ENCODE results near the gene PKMYT1. TPM values are rescaled to one million over a fixed set of nuclear protein-coding genes. Genes with fewer than 3 reads are reported as not detected.

Gene PKMYT1
- total RNA-seq, 1 donor from 2014 or later: 4.3 TPM

DNA sequence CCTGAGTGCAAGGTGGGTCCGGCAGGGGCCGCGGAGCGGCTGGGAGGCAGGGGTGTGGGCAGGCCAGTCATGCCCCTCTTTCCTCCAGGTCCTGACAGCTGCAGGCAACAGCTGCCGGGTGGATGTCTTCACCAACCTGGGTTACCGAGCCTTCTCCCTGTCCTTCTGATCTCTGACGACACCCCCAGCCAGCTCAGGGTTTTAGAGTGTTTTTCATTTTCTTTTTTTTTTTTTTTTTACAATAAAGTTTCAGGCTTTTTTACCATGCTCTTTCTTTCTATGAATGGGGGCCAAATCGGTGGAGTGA lies 47.2 kb upstream of the PKMYT1 start:
- Mint-ChIP-seq H3K9me3 (no peaks in the 10 kb centered on the region), H3K27me3 (peaks cover 19% of the 10 kb centered on the region), H3K4me3 (no peak overlapping the region), H3K36me3 (ENCODE audit: low read depth) (peaks cover 21% of the 10 kb centered on the region), H3K4me1 (peaks cover 32% of the 10 kb centered on the region), H3K27ac (no peak overlapping the region)
- ATAC-seq (ENCODE audit: low read depth): no peak
- intact Hi-C loops (cut with micrococcal nuclease): no loop called here
- DNase-seq: no peak
- CTCF ChIA-PET: interaction anchor here (0.8 to 9.0 kb wide), 10 partner anchors 8 to 161 kb away, joined by 3 to 87 read pairs (median 6); partner anchors contain the start of genes TNFRSF12A and ZNF213
- POLR2A ChIA-PET: interaction anchor here (0.7 to 1.5 kb wide), 8 partner anchors 8 to 1200 kb away, joined by 3 to 9 read pairs (median 4); partner anchors contain the start of genes FAHD1, KCTD5, TNFRSF12A and ZNF213
- TF ChIP-seq, protein P1, sequence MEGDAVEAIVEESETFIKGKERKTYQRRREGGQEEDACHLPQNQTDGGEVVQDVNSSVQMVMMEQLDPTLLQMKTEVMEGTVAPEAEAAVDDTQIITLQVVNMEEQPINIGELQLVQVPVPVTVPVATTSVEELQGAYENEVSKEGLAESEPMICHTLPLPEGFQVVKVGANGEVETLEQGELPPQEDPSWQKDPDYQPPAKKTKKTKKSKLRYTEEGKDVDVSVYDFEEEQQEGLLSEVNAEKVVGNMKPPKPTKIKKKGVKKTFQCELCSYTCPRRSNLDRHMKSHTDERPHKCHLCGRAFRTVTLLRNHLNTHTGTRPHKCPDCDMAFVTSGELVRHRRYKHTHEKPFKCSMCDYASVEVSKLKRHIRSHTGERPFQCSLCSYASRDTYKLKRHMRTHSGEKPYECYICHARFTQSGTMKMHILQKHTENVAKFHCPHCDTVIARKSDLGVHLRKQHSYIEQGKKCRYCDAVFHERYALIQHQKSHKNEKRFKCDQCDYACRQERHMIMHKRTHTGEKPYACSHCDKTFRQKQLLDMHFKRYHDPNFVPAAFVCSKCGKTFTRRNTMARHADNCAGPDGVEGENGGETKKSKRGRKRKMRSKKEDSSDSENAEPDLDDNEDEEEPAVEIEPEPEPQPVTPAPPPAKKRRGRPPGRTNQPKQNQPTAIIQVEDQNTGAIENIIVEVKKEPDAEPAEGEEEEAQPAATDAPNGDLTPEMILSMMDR (IDR thresholded peaks at IDR 0.05): no peak

DNA sequence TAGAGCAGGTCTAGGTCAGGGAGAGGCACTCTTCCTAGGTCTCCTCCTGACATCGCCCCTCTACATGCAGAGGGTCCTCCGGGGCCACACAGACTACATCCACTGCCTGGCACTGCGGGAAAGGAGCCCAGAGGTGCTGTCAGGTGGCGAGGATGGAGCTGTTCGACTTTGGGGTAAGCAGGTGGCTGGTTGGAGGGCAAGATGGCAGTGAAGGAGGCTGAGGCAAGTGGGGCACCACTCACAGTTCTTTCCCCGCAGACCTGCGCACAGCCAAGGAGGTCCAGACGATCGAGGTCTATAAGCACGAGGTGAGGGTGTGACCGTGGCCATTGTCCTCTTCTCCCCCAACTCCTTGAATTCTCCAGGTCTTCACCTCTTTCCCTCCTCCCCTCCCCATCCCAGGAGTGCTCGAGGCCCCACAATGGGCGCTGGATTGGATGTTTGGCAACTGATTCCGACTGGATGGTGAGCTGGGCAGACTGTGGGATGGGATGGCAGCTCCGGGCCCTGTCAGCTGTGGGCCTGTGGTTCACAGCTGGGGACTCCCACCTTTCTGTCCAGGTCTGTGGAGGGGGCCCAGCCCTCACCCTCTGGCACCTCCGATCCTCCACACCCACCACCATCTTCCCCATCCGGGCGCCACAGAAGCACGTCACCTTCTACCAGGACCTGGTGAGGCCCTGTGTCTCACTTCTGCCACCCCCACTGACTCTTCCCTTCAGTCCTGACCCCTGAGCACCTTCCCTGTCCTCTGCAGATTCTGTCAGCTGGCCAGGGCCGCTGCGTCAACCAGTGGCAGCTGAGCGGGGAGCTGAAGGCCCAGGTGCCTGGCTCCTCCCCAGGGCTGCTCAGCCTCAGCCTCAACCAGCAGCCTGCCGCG lies 46.6 kb upstream of the PKMYT1 start:
- no peak for ATAC-seq (ENCODE audit: low read depth)
- Mint-ChIP-seq H3K4me1 (peaks cover 38% of the 10 kb centered on the region), H3K36me3 (ENCODE audit: low read depth) (peaks cover 21% of the 10 kb centered on the region), H3K27ac (no peak overlapping the region), H3K9me3 (no peaks in the 10 kb centered on the region), H3K27me3 (peaks cover 17% of the 10 kb centered on the region), H3K4me3 (no peak overlapping the region)
- TF ChIP-seq, protein P1 (IDR thresholded peaks at IDR 0.05): no peak
- POLR2A ChIA-PET: interaction anchor here (0.7 to 1.5 kb wide), 5 partner anchors 23 to 1200 kb away, joined by 3 to 9 read pairs (median 3); partner anchors contain the start of genes FAHD1, KCTD5, ZNF213 and ZNF263
- no peak for DNase-seq
- CTCF ChIA-PET: interaction anchor here (0.7 to 9.0 kb wide), 5 partner anchors 20 to 104 kb away, joined by 3 to 87 read pairs (median 6); partner anchors contain the start of gene ZNF213
- intact Hi-C loops (cut with micrococcal nuclease): no loop called here

DNA sequence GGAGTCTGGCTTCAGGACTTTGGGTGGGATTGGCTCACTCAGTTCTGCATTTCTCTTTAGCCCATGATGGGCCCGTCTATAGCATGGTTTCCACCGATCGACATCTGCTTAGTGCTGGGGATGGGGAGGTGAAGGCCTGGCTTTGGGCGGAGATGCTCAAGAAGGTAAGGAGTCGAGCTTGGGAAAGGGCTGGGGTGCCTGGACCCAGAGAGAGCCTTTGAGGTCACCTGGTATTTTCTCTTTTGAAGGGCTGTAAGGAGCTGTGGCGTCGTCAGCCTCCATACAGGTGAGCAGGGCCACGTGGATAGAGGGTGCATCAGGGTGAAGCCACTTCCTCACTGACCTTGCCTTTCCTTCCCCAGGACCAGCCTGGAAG lies 45.7 kb upstream of the PKMYT1 start:
- CTCF ChIA-PET: interaction anchor here (1.4 kb wide), 1 partner anchor 23 kb away, joined by 6 read pairs; no protein-coding TSS in a partner anchor
- Mint-ChIP-seq H3K4me3 (no peak overlapping the region), H3K27me3 (peaks cover 15% of the 10 kb centered on the region), H3K9me3 (no peaks in the 10 kb centered on the region), H3K27ac (no peak overlapping the region), H3K4me1 (peaks cover 44% of the 10 kb centered on the region), H3K36me3 (ENCODE audit: low read depth) (peaks cover 21% of the 10 kb centered on the region)
- intact Hi-C loops (cut with micrococcal nuclease): no loop called here
- DNase-seq (no peak), ATAC-seq (ENCODE audit: low read depth) (no peak)
- POLR2A ChIA-PET: interaction anchor here (1.4 kb wide), 1 partner anchor 22 kb away, joined by 3 read pairs; no protein-coding TSS in a partner anchor
- TF ChIP-seq, protein P1 (IDR thresholded peaks at IDR 0.05): no peak

DNA sequence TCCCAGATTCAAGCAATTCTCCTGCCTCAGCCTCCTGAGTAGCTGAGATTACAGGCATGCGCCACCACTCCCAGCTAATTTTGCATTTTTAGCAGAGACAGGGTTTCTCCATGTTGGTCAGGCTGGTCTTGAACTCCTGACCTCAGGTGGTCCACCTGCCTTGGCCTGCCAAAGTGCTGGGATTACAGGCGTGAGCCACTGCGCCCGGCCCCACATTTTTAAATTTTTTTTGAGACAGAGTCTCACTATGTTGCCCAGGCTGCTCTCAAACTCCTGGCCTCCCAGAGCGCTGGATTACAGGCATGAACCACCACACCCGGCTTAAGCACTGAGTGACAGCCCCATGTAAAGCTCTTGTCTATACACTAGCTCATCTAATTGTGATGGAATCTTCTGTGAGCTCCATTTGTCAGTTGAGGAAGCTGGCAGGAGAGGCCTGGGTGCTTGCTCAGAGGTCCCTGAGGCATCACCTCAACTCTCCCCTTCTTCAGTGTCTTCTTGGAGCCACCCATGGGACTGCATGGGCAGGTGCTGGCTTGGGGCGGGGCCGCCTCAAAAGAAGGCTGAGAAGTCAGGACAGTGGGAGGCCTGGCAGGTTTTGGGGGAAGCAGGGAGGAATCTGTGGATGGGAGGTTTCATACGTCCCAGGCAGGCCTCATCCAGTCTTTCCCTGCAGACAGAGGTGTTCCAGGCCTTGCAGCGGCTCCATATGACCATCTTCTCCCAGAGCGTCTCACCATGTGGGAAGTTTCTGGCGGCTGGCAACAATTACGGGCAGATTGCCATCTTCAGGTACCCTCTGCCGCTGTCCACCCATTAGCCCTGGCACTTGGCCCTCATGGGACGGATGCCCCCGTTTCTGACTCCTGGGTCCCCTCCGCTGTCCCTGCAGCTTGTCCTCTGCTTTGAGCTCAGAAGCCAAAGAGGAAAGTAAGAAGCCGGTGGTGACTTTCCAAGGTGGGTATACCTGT lies 45.1 kb upstream of the PKMYT1 start:
- DNase-seq (no peak), ATAC-seq (ENCODE audit: low read depth) (no peak)
- Mint-ChIP-seq H3K4me1 (peaks cover 48% of the 10 kb centered on the region), H3K9me3 (no peaks in the 10 kb centered on the region), H3K4me3 (no peak overlapping the region), H3K27me3 (peaks cover 12% of the 10 kb centered on the region), H3K27ac (no peak overlapping the region), H3K36me3 (ENCODE audit: low read depth) (peaks cover 21% of the 10 kb centered on the region)
- POLR2A ChIA-PET: interaction anchor here (0.7 to 1.4 kb wide), 6 partner anchors 120 to 1660 kb away, joined by 3 to 10 read pairs (median 6); no protein-coding TSS in a partner anchor
- CTCF ChIA-PET: interaction anchor here (1.4 to 2.1 kb wide), 2 partner anchors 22 to 23 kb away, joined by 6 to 7 read pairs; no protein-coding TSS in a partner anchor
- TF ChIP-seq, protein P1 (IDR thresholded peaks at IDR 0.05): no peak
- intact Hi-C loops (cut with micrococcal nuclease): no loop called here

Measured in activated B cell treated with CpG ODN at 0.5 μM for 24 hours (primary cell).